Ureter (tissue), 1 donor: ENCODE data around the gene ME3. TPM values are rescaled to one million over a fixed set of nuclear protein-coding genes. Genes with fewer than 3 reads are reported as not detected.

Experiments
- DNase-seq: peaks from one replicate; pipeline ENCODE4 v3.0.0-alpha.2; 2020; ENCODE audit warnings: low spot score
- total RNA-seq: library from RNA; stranded (reverse); gene quantifications from one replicate; pipeline ENCODE4 v1.2.4, GENCODE V29; 2023
- donor health status: DM: yes; HTN: yes; CAD: no.

Gene ME3
- total RNA-seq, 1 donor from 2014 or later = 40.2 TPM

GRCh38 chr11:86460461-86461385 is 211.7 kb downstream of the ME3 start:
- DNase-seq = no peak

GRCh38 chr11:86459682-86460460 is 212.5 kb downstream of the ME3 start:
- DNase-seq = no peak

GRCh38 chr11:86459002-86459385 is 213.4 kb downstream of the ME3 start:
- DNase-seq = no peak

- no peak for DNase-seq
Observed at GRCh38 chr11:86458294-86459001, 214.0 kb downstream of the ME3 start.

GRCh38 chr11:86456075-86456939 is 216.1 kb downstream of the ME3 start:
- peak; percentile 88 for DNase-seq

- DNase-seq = no peak
Observed at GRCh38 chr11:86453290-86454030, 219.0 kb downstream of the ME3 start.

GRCh38 chr11:86449993-86450629 is 222.3 kb downstream of the ME3 start:
- DNase-seq = no peak

GRCh38 chr11:86447763-86448480 is 224.5 kb downstream of the ME3 start:
- no peak for DNase-seq

- no peak for DNase-seq
Observed at GRCh38 chr11:86446924-86447285, 225.5 kb downstream of the ME3 start.

- DNase-seq = no peak
Observed at GRCh38 chr11:86446163-86446923, 226.1 kb downstream of the ME3 start.

- DNase-seq = no peak
Observed at GRCh38 chr11:86444981-86445380, 227.4 kb downstream of the ME3 start.

GRCh38 chr11:86443415-86443814 is 229.0 kb downstream of the ME3 start:
- DNase-seq = no peak

- no peak for DNase-seq
Observed at GRCh38 chr11:86442827-86443226, 229.6 kb downstream of the ME3 start.

GRCh38 chr11:86442420-86442819 is 230.0 kb downstream of the ME3 start:
- no peak for DNase-seq

GRCh38 chr11:86440843-86441242 is 231.6 kb downstream of the ME3 start:
- no peak for DNase-seq

GRCh38 chr11:86440305-86440716 is 232.1 kb downstream of the ME3 start:
- no peak for DNase-seq

GRCh38 chr11:86438685-86439084 is 233.7 kb downstream of the ME3 start:
- no peak for DNase-seq

GRCh38 chr11:86435711-86436110 is 236.7 kb downstream of the ME3 start:
- no peak for DNase-seq
